ENCODE measurements around the gene NXPH2. TPM values are rescaled to one million over a fixed set of nuclear protein-coding genes. Genes with fewer than 3 reads are reported as not detected.

The NXPH2 gene
- total and polyA plus RNA-seq, 9 of the 15 experiments (the other 6 are each of a cell fraction or from before 2014, with no cell fraction given) = not detected

- TF ChIP-seq ZNF586 (CRISPR knock-in tag; conservative IDR thresholded peaks at IDR 0.05) = no peak
- no peak for TF ChIP-seq ARID3B (CRISPR knock-in tag; IDR thresholded peaks at IDR 0.05; ENCODE audit: borderline replicate concordance)
- TF ChIP-seq PRMT5 (CRISPR knock-in tag; IDR thresholded peaks at IDR 0.05) = no peak
- no peak for TF ChIP-seq CUX1 (CRISPR knock-in tag; IDR thresholded peaks at IDR 0.05)
- no peak for TF ChIP-seq ZC3H11A (IDR thresholded peaks at IDR 0.05; ENCODE audit: low read depth, low read length)
- no peak for TF ChIP-seq MBD1 (CRISPR knock-in tag; IDR thresholded peaks at IDR 0.05)
- no peak for TF ChIP-seq CREB3 (tag; conservative IDR thresholded peaks at IDR 0.05; ENCODE audit: low read depth)
- no peak for TF ChIP-seq RBM22 (IDR thresholded peaks at IDR 0.05; ENCODE audit: low read depth, low read length, poor library complexity, severe bottlenecking)
- no peak for TF ChIP-seq WHSC1 (IDR thresholded peaks at IDR 0.05; ENCODE audit: low read length)
- no peak for TF ChIP-seq ZFP1 (CRISPR knock-in tag; IDR thresholded peaks at IDR 0.05)
- TF ChIP-seq NEUROD1 (IDR thresholded peaks at IDR 0.05; ENCODE audit: borderline replicate concordance, low read depth, low read length, partially characterized antibody) = no peak
- no peak for TF ChIP-seq ZNF146 (CRISPR knock-in tag; IDR thresholded peaks at IDR 0.05; ENCODE audit: unreplicated experiment)
- TF ChIP-seq CBX3 (IDR thresholded peaks at IDR 0.05; ENCODE audit: borderline replicate concordance in 1 of 2, low read length in 2 of 2) = no peak
- no peak for TF ChIP-seq RB1 (IDR thresholded peaks at IDR 0.05; ENCODE audit: low read depth)
Observed at GRCh38 chr2:138649571-138649970, 130.6 kb downstream of the NXPH2 start (continued).
